Subcutaneous adipose tissue (tissue), 4 donors: ENCODE results near the gene ADCY3. TPM values are rescaled to one million over a fixed set of nuclear protein-coding genes. Genes with fewer than 3 reads are reported as not detected.

Experiments used
- total RNA-seq, 4 donors: library from RNA; depleted of rRNA; stranded (reverse); fragments of >200 nt; gene quantifications; one replicate each; pipeline ENCODE4 v1.1.0, GENCODE V29; 2016
- TF ChIP-seq, protein P1 (sequence below): fragments of 450-650 bp; IDR thresholded peaks from one replicate; pipeline ENCODE4 v1.5.1; 2016; ENCODE audit warnings: low read depth, mild to moderate bottlenecking, control low read depth, antibody characterized with exemption, moderate library complexity

ADCY3 gene
- total RNA-seq, 4 donors from 2014 or later: 39.2 to 133 (median 74.5) TPM

DNA sequence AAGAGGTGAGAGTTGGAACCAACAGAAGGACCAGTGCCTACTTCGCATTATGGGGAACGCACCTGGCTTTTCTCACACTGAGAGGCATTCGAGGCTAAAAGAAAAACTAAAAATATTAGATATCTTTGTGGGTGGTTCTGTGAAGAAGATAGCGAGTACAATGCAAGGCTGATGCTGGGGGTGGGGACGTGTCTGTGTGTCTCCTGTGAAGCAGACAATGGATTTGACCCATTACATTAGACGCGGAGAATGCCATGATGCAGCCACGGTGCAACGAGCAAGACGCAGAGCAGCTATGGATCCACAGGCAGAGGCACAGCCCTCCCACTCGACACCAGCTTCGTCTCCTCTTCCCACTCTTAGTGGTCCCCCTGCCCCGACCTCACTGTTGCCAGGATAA, 61.0 kb downstream of the ADCY3 start:
- TF ChIP-seq, protein P1, sequence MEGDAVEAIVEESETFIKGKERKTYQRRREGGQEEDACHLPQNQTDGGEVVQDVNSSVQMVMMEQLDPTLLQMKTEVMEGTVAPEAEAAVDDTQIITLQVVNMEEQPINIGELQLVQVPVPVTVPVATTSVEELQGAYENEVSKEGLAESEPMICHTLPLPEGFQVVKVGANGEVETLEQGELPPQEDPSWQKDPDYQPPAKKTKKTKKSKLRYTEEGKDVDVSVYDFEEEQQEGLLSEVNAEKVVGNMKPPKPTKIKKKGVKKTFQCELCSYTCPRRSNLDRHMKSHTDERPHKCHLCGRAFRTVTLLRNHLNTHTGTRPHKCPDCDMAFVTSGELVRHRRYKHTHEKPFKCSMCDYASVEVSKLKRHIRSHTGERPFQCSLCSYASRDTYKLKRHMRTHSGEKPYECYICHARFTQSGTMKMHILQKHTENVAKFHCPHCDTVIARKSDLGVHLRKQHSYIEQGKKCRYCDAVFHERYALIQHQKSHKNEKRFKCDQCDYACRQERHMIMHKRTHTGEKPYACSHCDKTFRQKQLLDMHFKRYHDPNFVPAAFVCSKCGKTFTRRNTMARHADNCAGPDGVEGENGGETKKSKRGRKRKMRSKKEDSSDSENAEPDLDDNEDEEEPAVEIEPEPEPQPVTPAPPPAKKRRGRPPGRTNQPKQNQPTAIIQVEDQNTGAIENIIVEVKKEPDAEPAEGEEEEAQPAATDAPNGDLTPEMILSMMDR: no peak

DNA sequence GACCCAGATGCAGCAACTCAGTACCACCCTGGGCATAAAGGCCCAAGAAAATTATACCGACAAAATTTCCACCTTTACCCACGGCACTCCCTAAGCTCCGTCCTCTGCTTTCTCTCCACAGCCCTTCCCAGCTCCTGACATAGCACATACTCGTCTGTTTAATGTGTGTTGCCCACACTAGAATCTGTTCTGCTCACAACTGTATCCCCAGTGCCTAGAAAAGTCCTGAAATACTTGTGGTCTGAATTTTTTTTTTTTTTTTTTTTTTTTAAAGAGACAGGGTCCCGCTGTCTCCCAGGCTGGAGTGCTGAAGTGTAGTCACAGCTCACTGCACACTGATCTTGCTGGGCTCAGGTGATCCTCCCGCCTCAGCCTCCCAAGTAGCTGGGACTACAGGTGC, 62.3 kb downstream of the ADCY3 start:
- TF ChIP-seq, protein P1: no peak

DNA sequence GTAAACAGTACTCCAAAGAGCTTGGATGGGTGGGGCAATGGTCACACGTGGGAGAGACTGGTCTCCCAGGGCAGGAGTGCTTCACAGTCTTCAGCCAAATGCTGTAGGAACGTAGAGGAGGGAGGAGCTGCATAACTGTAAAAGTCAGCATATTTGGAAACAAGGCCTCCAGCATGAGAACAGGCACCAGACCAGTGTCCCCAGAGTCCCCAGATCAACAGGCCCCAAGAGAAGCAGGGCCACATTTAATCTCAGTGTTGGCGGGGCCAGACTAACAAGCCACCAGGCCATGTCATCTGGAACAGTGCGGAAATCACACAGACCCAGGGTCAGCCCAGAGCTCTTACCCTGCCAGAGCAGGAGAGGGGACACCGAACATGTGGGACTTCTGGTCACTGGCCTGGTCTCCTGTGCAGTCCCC, 63.2 kb downstream of the ADCY3 start:
- TF ChIP-seq, protein P1: no peak

DNA sequence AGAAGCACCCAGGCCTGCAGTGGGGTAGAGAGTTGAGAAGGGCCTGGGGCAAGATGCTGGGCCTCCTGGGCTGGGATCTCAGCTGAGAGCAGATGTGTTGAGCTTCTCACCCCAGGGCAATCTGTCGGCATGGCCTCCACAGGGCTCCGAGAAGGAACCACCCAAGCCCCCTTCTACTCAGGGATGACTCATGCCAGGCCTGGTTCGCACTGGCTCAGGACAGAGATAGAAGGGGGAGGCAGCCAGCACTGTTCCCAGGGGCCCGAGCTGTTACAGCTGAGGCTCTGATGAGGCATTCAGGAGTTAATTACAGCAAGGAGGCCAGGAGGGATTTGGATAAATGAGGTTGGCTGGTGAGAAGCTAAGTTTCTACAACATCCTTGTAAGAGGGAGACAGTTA, 64.3 kb downstream of the ADCY3 start:
- TF ChIP-seq, protein P1: no peak

DNA sequence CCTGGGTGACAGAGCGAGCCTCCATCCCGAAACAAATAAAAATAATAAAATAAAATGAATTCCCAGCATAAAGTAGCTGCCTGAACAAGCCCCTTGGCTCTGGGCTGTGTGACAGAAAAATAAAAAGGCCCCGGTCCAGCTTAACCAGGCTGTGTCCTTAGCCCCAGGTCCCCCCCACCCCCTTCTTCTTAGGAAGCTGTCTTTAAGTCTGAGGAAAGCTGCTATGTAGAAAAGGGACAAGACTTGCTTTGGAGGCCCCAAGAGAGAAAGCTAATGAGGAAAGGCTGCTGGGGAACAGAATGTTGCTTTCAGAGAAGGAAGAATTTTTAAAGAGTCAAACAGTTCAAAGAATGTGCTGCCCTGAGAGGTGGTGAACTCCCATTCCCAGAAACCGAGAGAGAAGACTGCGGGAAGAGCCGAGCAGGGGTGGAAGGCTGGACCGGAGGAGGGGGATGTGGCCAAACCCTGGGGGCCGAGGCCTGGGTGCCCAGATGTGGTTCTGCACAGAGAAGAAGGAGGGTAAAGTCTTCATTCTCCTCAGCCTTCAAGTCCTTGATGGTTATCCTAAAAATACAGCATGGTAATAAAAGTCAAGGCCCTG, 64.9 kb downstream of the ADCY3 start:
- TF ChIP-seq, protein P1: no peak

DNA sequence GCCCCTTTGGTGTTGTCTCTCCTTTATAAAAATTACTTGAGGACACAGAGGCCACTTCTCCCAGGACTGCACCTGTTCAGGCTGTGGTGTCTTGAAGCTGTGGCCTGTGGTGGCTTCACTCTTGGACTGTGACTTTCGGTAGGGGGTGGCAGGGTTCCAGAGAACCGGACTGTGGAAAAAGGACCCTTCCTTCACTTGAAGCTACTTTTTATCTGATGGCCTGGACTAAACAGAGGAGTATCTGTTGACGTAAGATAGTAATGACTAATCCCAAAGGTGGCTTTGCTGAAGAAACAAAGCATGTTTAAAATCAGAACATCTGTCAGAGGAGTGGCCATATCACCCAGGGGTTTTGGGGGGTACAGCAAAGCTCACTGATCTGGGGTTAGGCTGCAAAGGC, 66.0 kb downstream of the ADCY3 start:
- TF ChIP-seq, protein P1: no peak

DNA sequence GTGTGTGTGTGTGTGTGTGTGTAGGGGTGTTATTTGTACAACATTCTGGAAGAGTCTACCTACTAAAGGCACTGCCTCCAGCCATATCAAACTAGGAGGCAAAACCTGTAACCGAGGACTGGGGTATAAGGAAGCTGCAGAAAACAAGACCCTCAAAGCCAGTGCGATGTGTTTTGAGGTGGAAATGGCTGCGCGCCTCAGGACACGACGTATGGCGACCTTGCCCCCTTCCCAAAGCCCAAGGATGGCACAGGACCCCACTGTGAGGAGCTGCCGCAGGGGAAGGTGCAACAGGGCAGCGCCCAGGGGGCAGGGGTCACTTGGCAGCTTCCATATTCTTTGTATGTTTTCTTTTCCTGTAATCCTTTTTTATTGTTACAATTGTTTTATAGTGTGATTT, 67.0 kb downstream of the ADCY3 start:
- TF ChIP-seq, protein P1: no peak
